GM10847 (cell line): ENCODE data around the gene UROD.

Source experiments
- POLR2A ChIP-seq: IDR thresholded peaks from 2 replicates; pipeline ENCODE4 v1.6.1; 2011; ENCODE audit not compliant: insufficient read length; ENCODE audit errors: extremely low read depth

The UROD gene

GRCh38 chr1:45016767-45017166 is 4.7 kb downstream of the UROD start:
- TF ChIP-seq POLR2A = no peak

- TF ChIP-seq POLR2A = no peak
Measured at GRCh38 chr1:45018599-45019230, 6.7 kb downstream of the UROD start.

- no peak for TF ChIP-seq POLR2A
Measured at GRCh38 chr1:45023663-45024062, 11.6 kb downstream of the UROD start.

- no peak for TF ChIP-seq POLR2A
Measured at GRCh38 chr1:45026446-45026845, 14.4 kb downstream of the UROD start.

GRCh38 chr1:45032837-45033236 is 20.8 kb downstream of the UROD start:
- no peak for TF ChIP-seq POLR2A

- TF ChIP-seq POLR2A = no peak
Measured at GRCh38 chr1:45033356-45033755, 21.3 kb downstream of the UROD start.

DNA sequence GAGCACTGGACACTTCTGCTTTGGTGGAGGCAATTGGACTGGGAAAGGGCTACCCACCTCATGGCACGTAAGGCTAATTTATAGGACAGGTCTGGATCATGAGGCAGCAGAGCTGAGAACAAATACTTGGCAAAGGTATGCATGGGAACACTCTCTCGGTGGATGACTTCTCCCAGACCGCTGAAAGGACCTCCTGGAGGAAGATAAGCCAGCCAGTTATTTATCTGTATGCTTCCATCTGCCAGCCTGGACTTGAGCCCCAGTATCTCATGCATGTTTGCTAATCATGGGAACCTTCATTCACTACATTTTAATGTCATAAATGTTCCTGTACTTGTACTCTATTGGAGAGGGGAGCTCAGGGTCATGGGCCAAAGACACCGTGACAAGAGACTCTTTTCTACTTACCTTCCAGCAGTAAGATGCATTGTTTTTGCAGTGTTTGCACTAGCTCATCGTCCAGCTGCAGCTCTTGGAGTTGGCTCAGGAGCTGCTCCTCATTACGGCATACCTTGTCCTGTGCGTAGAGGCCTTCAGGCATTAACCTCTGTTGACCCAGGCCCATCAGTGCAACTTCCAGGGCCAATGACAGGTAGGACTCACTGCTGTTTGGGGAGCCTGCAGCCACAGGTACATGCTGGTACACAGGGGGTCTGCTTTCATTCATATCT is 23.7 kb downstream of the UROD start:
- TF ChIP-seq POLR2A = no peak

- TF ChIP-seq POLR2A = no peak
Measured at GRCh38 chr1:45037456-45037855, 25.4 kb downstream of the UROD start.

DNA sequence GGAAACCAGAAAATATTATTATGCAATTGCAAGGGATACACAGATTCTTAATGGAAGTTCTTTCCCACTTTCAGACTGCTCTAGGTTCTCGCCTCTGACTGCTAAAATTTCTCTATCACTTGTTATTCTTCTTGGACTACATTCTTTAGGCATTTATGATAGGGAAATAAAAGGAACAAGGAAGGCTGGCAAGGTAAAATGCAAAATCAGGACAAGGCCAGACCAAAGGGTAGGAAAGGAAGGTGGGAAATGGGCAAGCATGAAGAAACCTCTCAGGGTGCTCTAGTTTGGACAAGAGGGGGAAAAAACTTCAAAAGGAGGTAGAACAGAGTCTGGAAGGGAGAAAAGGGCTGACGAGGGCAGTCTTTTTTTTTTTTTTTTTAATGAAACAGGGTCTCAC is 26.2 kb downstream of the UROD start:
- TF ChIP-seq POLR2A = no peak

- TF ChIP-seq POLR2A = no peak
Measured at GRCh38 chr1:45038661-45039364, 26.8 kb downstream of the UROD start.

DNA sequence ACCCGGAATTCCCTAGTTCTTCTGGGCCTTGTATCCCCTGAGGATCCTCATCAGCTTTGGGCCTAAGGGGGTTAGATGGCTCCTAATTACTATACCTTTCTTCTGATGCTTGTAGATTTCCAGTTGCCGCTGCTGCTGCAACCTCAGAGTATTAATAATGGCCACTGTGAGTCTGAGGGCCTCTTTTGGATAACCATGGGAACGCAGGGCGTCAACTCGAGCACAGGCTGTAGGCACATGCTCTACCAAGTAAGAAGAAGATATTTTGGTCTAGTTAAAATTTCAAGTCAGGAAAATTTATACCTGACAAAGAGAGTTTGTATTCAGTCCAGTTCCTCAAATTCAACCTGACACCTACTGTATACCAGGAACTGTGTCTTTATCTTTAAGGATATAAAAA is 28.2 kb downstream of the UROD start:
- TF ChIP-seq POLR2A = no peak

GRCh38 chr1:45043094-45043493 is 31.0 kb downstream of the UROD start:
- TF ChIP-seq POLR2A = no peak

DNA sequence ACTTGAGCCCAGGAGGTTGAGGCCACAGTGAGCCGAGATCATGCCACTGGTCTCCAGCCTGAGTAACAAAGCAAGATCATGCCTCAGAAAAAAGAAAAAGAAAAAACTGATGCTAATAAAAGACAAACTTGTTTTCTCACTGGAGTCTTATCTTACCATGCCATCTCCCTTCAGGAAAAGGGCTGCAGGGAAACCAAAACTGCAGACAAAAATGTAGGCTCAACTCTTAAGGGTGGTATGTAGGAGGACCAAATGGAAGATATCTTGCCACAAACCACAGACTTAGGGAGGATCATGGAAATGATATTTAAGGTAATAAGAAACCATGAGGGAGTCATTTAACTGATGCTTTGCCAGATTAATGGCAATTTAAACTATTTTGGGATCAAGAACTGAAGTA is 32.9 kb downstream of the UROD start:
- no peak for TF ChIP-seq POLR2A

DNA sequence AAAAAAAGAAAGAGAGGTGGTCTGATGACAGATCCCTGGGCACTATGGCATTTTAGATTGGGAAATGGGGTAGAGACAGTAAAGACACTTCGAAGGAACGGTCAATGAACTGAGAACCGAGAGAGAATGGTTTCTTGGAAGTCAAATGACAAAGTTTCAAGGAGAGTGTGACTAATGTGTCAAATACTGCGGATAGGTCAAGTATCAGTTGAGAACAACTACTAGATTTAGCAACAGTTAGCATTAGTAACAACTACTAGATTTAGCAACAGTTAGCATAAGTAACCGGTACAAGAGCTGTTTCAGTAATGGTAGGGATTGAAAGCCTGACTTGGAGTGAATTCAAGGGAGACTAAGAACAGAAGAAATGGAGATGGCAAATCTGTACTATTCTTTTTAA is 35.0 kb downstream of the UROD start:
- TF ChIP-seq POLR2A = no peak

DNA sequence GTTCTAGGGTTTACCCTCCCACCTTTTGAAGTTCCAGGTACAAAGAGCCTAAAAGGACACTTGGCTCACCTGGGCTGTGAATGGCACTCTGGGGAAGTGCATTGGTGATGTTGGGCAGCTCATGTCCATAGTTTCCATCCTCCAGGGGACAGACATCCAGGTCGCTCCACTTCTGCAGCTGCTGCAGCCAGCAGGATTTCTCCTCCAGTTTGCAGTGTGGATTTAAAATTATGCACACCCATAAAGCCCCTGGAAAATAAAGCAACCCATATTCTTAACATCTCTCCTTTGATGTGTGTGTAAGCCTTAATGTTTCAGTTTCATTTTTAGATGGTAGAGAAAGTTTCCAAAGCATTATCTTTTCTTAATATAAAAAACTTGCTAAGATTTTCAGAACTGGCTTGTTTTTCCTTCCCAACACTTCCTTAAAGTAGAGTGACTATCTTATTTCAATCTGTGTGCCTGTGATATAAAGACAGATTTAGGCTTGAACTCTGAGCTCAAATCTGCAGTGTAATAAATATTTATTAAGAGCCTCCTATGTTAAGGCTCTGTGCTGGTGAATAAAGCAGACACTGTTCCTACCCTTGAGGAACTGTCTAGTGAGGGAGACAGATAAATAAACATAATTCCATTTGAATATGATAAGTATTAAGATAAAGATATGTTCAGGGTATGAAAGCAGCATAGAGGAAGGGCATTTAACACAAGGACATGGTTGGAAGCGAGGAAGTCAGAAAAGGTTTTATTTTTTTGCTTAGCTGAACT is 39.1 kb downstream of the UROD start:
- TF ChIP-seq POLR2A = no peak

GRCh38 chr1:45057542-45057941 is 45.5 kb downstream of the UROD start:
- no peak for TF ChIP-seq POLR2A
